IPS-11a (cell line): ENCODE measurements around the gene SHROOM2.
"Not testable (repeated sequence)": the region's sequence is repeated elsewhere in the genome, so short reads cannot be mapped to it uniquely, and the experiment has no call there.

Experiments
- H3K4me3 ChIP-seq: one replicate; pipeline ENCODE4 v1.5.1; 2013; ENCODE audit warnings: low read depth, low read length, control low read depth

SHROOM2 gene

GRCh38 chrX:9785944-9786797 lies at the start of gene SHROOM2:
TSS of gene SHROOM2 (plus strand) at chrX:9786429. CDS start at chrX:9786546, 117 bp downstream.
- H3K4me3 ChIP-seq: peak within 1 kb of the TSS; percentile 54

- no peak overlapping the region for H3K4me3 ChIP-seq
Measured at GRCh38 chrX:9737363-9737762, 48.9 kb upstream of the SHROOM2 start.

GRCh38 chrX:9738151-9738550 lies 48.1 kb upstream of the SHROOM2 start:
- H3K4me3 ChIP-seq: no peak overlapping the region

- H3K4me3 ChIP-seq: no peak overlapping the region
Measured at GRCh38 chrX:9739130-9739529, 47.1 kb upstream of the SHROOM2 start.

- no peak overlapping the region for H3K4me3 ChIP-seq
Measured at GRCh38 chrX:9745417-9746115, 40.7 kb upstream of the SHROOM2 start.

- no peak overlapping the region for H3K4me3 ChIP-seq
Measured at GRCh38 chrX:9746148-9746888, 39.9 kb upstream of the SHROOM2 start.

- no peak overlapping the region for H3K4me3 ChIP-seq
Measured at GRCh38 chrX:9747644-9748043, 38.6 kb upstream of the SHROOM2 start.

GRCh38 chrX:9749146-9749692 lies 37.0 kb upstream of the SHROOM2 start:
- no peak overlapping the region for H3K4me3 ChIP-seq

- H3K4me3 ChIP-seq: no peak overlapping the region
Measured at GRCh38 chrX:9757366-9757765, 28.9 kb upstream of the SHROOM2 start.

GRCh38 chrX:9758021-9758638 lies 28.1 kb upstream of the SHROOM2 start:
- H3K4me3 ChIP-seq: no peak overlapping the region

GRCh38 chrX:9759337-9759736 lies 26.9 kb upstream of the SHROOM2 start:
- H3K4me3 ChIP-seq: no peak overlapping the region

- H3K4me3 ChIP-seq: peak overlapping the region; percentile 33
Measured at GRCh38 chrX:9765072-9765736, 21.0 kb upstream of the SHROOM2 start.

- H3K4me3 ChIP-seq: peak within 1 kb of the TSS; percentile 33
Measured at GRCh38 chrX:9765737-9766097, 20.5 kb upstream of the SHROOM2 start, which contains the start of gene GPR143. TSS of gene GPR143 (minus strand) at chrX:9765847. CDS start at chrX:9765817, 30 bp downstream.

GRCh38 chrX:9767375-9767774 lies 18.9 kb upstream of the SHROOM2 start:
- no peak overlapping the region for H3K4me3 ChIP-seq

- H3K4me3 ChIP-seq: not testable (repeated sequence)
Measured at GRCh38 chrX:9768321-9768839, 17.8 kb upstream of the SHROOM2 start.

GRCh38 chrX:9770319-9770718 lies 15.9 kb upstream of the SHROOM2 start:
- H3K4me3 ChIP-seq: no peak overlapping the region

- H3K4me3 ChIP-seq: no peak overlapping the region
Measured at GRCh38 chrX:9772943-9773342, 13.3 kb upstream of the SHROOM2 start.

GRCh38 chrX:9775930-9776329 lies 10.3 kb upstream of the SHROOM2 start:
- H3K4me3 ChIP-seq: no peak overlapping the region

- H3K4me3 ChIP-seq: no peak overlapping the region
Measured at GRCh38 chrX:9781941-9782340, 4.3 kb upstream of the SHROOM2 start.

GRCh38 chrX:9784332-9784731 lies 1.9 kb upstream of the SHROOM2 start:
- H3K4me3 ChIP-seq: no peak overlapping the region
